GM13977 (cell line): ENCODE data around the gene UPK3A.
"Not testable (repeated sequence)": the region's sequence is repeated elsewhere in the genome, so short reads cannot be mapped to it uniquely, and the experiment has no call there.

ENCODE experiments used
- DNase-seq: peaks from one replicate; pipeline ENCODE4 v3.0.0; 2012; ENCODE audit warnings: low spot score
- CTCF ChIP-seq: IDR thresholded peaks from 2 replicates; pipeline ENCODE4 v1.5.1; 2012; ENCODE audit warnings: mild to moderate bottlenecking, control low read depth; ENCODE audit not compliant: insufficient read depth; ENCODE audit errors: extremely low read depth, missing control alignments
- in situ Hi-C: fragments of 300-500 bp; cut with MboI; formaldehyde crosslinking; loops from one replicate; pipeline ENCODE4 v1.12.0; 2022; ENCODE audit warnings: low sequenced_read_pairs, low pct_unique_long_range_greater_than_20kb, mixed read lengths, inconsistent platforms; ENCODE audit not compliant: unreplicated experiment

Gene UPK3A

GRCh38 chr22:45246060-45246985 is 38.4 kb upstream of the UPK3A start:
- in situ Hi-C loops, result no loop called here
- TF ChIP-seq CTCF, result no peak
- DNase-seq, result no peak

GRCh38 chr22:45248832-45249561 is 35.8 kb upstream of the UPK3A start:
- DNase-seq, result peak; percentile 79
- no peak for TF ChIP-seq CTCF
- in situ Hi-C loops, result no loop called here

GRCh38 chr22:45251825-45252224 is 32.9 kb upstream of the UPK3A start:
- in situ Hi-C loops, result no loop called here
- TF ChIP-seq CTCF, result no peak
- DNase-seq, result no peak

- in situ Hi-C loops, result no loop called here
- no peak for DNase-seq
- TF ChIP-seq CTCF, result no peak
Measured at GRCh38 chr22:45253039-45253641, 31.6 kb upstream of the UPK3A start.

- in situ Hi-C loops, result no loop called here
- no peak for DNase-seq
- no peak for TF ChIP-seq CTCF
Measured at GRCh38 chr22:45254388-45254787, 30.4 kb upstream of the UPK3A start.

- TF ChIP-seq CTCF, result no peak
- no peak for DNase-seq
- in situ Hi-C loops, result no loop called here
Measured at GRCh38 chr22:45254789-45255278, 29.9 kb upstream of the UPK3A start.

GRCh38 chr22:45257941-45258340 is 26.8 kb upstream of the UPK3A start:
- in situ Hi-C loops, result not testable (repeated sequence)

More at GRCh38 chr22:45257941-45258340, 26.8 kb upstream of the UPK3A start:
- DNase-seq, result not testable (repeated sequence)
